GM12878 (cell line): ENCODE measurements around the gene POU2AF1. TPM values are rescaled to one million over a fixed set of nuclear protein-coding genes. Genes with fewer than 3 reads are reported as not detected.
A peak's percentile ranks its signal among the peaks of the same experiment; 100 is the strongest.

Experiments used
- CEBPB ChIP-seq, 2 experiments: fragments of 150-350 bp in 1 of 2; IDR thresholded peaks; 2 replicates each; pipeline ENCODE4 v1.6.1; 2012 to 2014; ENCODE audit warnings: low read depth in 2 of 2, low read length in 2 of 2, borderline replicate concordance in 1 of 2, inconsistent platforms in 1 of 2
- IRF4 ChIP-seq: IDR thresholded peaks from 2 replicates; pipeline ENCODE4 v1.6.1; 2011; ENCODE audit warnings: low read depth, low read length
- JUNB ChIP-seq: IDR thresholded peaks from 2 replicates; pipeline ENCODE4 v1.6.1; 2016; ENCODE audit warnings: antibody characterized with exemption, mild to moderate bottlenecking
- JUND ChIP-seq: IDR thresholded peaks from 2 replicates; pipeline ENCODE4 v1.6.1; 2012; ENCODE audit warnings: low read depth, mild to moderate bottlenecking, low read length, improper control_type of control experiment, moderate library complexity
- NFYB ChIP-seq: IDR thresholded peaks from 2 replicates; pipeline ENCODE4 v1.6.1; 2011; ENCODE audit warnings: low read depth, mild to moderate bottlenecking, low read length, improper control_type of control experiment, moderate library complexity; ENCODE audit not compliant: insufficient read depth
- PAX5 ChIP-seq: IDR thresholded peaks from 2 replicates; pipeline ENCODE4 v1.6.1; 2011; ENCODE audit warnings: low read depth, low read length, borderline replicate concordance
- POLR2AphosphoS5 ChIP-seq: IDR thresholded peaks from 2 replicates; pipeline ENCODE4 v1.6.1; 2011; ENCODE audit warnings: mild to moderate bottlenecking, low read length, inconsistent platforms
- SMAD5 ChIP-seq: IDR thresholded peaks from 2 replicates; pipeline ENCODE4 v1.6.1; 2016; ENCODE audit warnings: antibody characterized with exemption, low read depth
- SP1 ChIP-seq: IDR thresholded peaks from one replicate; pipeline ENCODE4 v1.6.1; 2011; ENCODE audit warnings: low read depth, low read length
- SPI1 ChIP-seq: IDR thresholded peaks from 2 replicates; pipeline ENCODE4 v1.6.1; 2011; ENCODE audit warnings: low read depth, mild to moderate bottlenecking, low read length, moderate library complexity, borderline replicate concordance; ENCODE audit not compliant: insufficient read depth
- YBX1 ChIP-seq: fragments of 450-650 bp; IDR thresholded peaks from 2 replicates; pipeline ENCODE4 v1.6.1; 2016; ENCODE audit warnings: antibody characterized with exemption
- polyA plus RNA-seq, 11 experiments: library from polyadenylated mRNA; depleted of rRNA in 4 of 11; unstranded in 6 of 11; stranded (reverse) in 5 of 11; fragments of >200 nt; fragmentation: Nextera tagmentation in 4 of 11; fragmentation: Illumina TruSeq in 1 of 11; extraction: Ambion mirVana in 4 of 11; extraction: Trizol in 1 of 11; gene quantifications; 1 replicate in 1 of 11; 2 replicates in 10 of 11; pipeline versions ENCODE4 v1.2.1 to v1.2.3, GENCODE V29; 2011 to 2016; ENCODE audit warnings: inconsistent platforms in 2 of 11, missing spikeins in 2 of 11, low read depth in 1 of 11
- total RNA-seq, 4 experiments: library from RNA; depleted of rRNA in 3 of 4; stranded (reverse); fragments of >200 nt in 3 of 4; fragmentation: Illumina TruSeq in 1 of 4; extraction: Trizol in 1 of 4; gene quantifications; 2 replicates each; pipeline versions ENCODE4 v1.2.1 to v1.2.3, GENCODE V29; 2013 to 2021
- TF ChIP-seq, protein P1 (sequence below): IDR thresholded peaks from 2 replicates; pipeline ENCODE4 v1.6.1; 2012; ENCODE audit warnings: improper control_type of control experiment, low read depth, low read length; ENCODE audit not compliant: insufficient replicate concordance
- TF ChIP-seq, protein P2 (sequence below): fragments of 450-650 bp; IDR thresholded peaks from 2 replicates; pipeline ENCODE4 v1.6.1; 2017; ENCODE audit warnings: mild to moderate bottlenecking, moderate library complexity
- TF ChIP-seq, protein P3 (sequence below): fragments of 450-650 bp; IDR thresholded peaks from 2 replicates; pipeline ENCODE4 v1.6.1; 2017; ENCODE audit warnings: low read depth, mild to moderate bottlenecking, moderate library complexity
- TF ChIP-seq, protein P4 (sequence below): IDR thresholded peaks from 2 replicates; pipeline ENCODE4 v1.6.1; 2012; ENCODE audit warnings: low read length, inconsistent platforms

POU2AF1 gene
- total and polyA plus RNA-seq, 10 of the 15 experiments (the other 5 are each of a cell fraction or from before 2014, with no cell fraction given): 13.1 to 169 (median 75.5) TPM

GRCh38 chr11:111408789-111409727, 30.0 kb upstream of the POU2AF1 start (continued):
- TF ChIP-seq, protein P1, sequence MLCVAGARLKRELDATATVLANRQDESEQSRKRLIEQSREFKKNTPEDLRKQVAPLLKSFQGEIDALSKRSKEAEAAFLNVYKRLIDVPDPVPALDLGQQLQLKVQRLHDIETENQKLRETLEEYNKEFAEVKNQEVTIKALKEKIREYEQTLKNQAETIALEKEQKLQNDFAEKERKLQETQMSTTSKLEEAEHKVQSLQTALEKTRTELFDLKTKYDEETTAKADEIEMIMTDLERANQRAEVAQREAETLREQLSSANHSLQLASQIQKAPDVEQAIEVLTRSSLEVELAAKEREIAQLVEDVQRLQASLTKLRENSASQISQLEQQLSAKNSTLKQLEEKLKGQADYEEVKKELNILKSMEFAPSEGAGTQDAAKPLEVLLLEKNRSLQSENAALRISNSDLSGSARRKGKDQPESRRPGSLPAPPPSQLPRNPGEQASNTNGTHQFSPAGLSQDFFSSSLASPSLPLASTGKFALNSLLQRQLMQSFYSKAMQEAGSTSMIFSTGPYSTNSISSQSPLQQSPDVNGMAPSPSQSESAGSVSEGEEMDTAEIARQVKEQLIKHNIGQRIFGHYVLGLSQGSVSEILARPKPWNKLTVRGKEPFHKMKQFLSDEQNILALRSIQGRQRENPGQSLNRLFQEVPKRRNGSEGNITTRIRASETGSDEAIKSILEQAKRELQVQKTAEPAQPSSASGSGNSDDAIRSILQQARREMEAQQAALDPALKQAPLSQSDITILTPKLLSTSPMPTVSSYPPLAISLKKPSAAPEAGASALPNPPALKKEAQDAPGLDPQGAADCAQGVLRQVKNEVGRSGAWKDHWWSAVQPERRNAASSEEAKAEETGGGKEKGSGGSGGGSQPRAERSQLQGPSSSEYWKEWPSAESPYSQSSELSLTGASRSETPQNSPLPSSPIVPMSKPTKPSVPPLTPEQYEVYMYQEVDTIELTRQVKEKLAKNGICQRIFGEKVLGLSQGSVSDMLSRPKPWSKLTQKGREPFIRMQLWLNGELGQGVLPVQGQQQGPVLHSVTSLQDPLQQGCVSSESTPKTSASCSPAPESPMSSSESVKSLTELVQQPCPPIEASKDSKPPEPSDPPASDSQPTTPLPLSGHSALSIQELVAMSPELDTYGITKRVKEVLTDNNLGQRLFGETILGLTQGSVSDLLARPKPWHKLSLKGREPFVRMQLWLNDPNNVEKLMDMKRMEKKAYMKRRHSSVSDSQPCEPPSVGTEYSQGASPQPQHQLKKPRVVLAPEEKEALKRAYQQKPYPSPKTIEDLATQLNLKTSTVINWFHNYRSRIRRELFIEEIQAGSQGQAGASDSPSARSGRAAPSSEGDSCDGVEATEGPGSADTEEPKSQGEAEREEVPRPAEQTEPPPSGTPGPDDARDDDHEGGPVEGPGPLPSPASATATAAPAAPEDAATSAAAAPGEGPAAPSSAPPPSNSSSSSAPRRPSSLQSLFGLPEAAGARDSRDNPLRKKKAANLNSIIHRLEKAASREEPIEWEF: peak; percentile 75
- TF ChIP-seq, protein P2, sequence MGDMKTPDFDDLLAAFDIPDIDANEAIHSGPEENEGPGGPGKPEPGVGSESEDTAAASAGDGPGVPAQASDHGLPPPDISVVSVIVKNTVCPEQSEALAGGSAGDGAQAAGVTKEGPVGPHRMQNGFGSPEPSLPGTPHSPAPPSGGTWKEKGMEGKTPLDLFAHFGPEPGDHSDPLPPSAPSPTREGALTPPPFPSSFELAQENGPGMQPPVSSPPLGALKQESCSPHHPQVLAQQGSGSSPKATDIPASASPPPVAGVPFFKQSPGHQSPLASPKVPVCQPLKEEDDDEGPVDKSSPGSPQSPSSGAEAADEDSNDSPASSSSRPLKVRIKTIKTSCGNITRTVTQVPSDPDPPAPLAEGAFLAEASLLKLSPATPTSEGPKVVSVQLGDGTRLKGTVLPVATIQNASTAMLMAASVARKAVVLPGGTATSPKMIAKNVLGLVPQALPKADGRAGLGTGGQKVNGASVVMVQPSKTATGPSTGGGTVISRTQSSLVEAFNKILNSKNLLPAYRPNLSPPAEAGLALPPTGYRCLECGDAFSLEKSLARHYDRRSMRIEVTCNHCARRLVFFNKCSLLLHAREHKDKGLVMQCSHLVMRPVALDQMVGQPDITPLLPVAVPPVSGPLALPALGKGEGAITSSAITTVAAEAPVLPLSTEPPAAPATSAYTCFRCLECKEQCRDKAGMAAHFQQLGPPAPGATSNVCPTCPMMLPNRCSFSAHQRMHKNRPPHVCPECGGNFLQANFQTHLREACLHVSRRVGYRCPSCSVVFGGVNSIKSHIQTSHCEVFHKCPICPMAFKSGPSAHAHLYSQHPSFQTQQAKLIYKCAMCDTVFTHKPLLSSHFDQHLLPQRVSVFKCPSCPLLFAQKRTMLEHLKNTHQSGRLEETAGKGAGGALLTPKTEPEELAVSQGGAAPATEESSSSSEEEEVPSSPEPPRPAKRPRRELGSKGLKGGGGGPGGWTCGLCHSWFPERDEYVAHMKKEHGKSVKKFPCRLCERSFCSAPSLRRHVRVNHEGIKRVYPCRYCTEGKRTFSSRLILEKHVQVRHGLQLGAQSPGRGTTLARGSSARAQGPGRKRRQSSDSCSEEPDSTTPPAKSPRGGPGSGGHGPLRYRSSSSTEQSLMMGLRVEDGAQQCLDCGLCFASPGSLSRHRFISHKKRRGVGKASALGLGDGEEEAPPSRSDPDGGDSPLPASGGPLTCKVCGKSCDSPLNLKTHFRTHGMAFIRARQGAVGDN: peak; percentile 63
- TF ChIP-seq POLR2AphosphoS5: peak; percentile 53; the same call in 1 of the 2 replicates
- TF ChIP-seq, protein P3, sequence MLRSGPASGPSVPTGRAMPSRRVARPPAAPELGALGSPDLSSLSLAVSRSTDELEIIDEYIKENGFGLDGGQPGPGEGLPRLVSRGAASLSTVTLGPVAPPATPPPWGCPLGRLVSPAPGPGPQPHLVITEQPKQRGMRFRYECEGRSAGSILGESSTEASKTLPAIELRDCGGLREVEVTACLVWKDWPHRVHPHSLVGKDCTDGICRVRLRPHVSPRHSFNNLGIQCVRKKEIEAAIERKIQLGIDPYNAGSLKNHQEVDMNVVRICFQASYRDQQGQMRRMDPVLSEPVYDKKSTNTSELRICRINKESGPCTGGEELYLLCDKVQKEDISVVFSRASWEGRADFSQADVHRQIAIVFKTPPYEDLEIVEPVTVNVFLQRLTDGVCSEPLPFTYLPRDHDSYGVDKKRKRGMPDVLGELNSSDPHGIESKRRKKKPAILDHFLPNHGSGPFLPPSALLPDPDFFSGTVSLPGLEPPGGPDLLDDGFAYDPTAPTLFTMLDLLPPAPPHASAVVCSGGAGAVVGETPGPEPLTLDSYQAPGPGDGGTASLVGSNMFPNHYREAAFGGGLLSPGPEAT: 0 out of 2 replicates have a peak, but pooled peaks have one; percentile 41
- peak; percentile 66 for TF ChIP-seq JUNB
- peak; percentile 93 for TF ChIP-seq SPI1
- no peak for TF ChIP-seq NFYB
- peak; percentile 65; the same call in 1 of the 2 replicates for TF ChIP-seq PAX5
- peak; percentile 93 for TF ChIP-seq IRF4
- TF ChIP-seq, protein P4, sequence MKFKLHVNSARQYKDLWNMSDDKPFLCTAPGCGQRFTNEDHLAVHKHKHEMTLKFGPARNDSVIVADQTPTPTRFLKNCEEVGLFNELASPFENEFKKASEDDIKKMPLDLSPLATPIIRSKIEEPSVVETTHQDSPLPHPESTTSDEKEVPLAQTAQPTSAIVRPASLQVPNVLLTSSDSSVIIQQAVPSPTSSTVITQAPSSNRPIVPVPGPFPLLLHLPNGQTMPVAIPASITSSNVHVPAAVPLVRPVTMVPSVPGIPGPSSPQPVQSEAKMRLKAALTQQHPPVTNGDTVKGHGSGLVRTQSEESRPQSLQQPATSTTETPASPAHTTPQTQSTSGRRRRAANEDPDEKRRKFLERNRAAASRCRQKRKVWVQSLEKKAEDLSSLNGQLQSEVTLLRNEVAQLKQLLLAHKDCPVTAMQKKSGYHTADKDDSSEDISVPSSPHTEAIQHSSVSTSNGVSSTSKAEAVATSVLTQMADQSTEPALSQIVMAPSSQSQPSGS: no peak
- no peak for TF ChIP-seq YBX1
- 0 out of 2 replicates have a peak, but pooled peaks have one; percentile 46 for TF ChIP-seq JUND
- no peak for TF ChIP-seq SP1
- no peak for TF ChIP-seq CEBPB (IDR thresholded peaks at IDR 0.05; ENCODE audit: borderline replicate concordance in 1 of 2, low read depth in 2 of 2, low read length in 2 of 2)
- TF ChIP-seq SMAD5: no peak
